IMR-90 (cell line): ENCODE results near the gene PATJ. TPM values are rescaled to one million over a fixed set of nuclear protein-coding genes. Genes with fewer than 3 reads are reported as not detected.

Source experiments
- ATAC-seq: fragments of 200-7000 bp; cut with Tn5 transposase; 2 replicates; pipeline ENCODE4 v1.9.1; 2020; ENCODE audit warnings: low read depth, mild to moderate bottlenecking, moderate library complexity
- BruUV-seq: library from RNA; stranded (reverse); fragments of 400-500 nt; replicated peaks from 2 replicates; lab custom pipeline; 2021; lab: Mats Ljungman, UMichigan
- CTCF ChIA-PET: fragments of 300-600 bp; formaldehyde crosslinking; extraction: SDS; loops from one replicate; lab custom pipeline; 2021; ENCODE audit warnings: antibody characterized with exemption; lab: Yijun Ruan, JAX
- POLR2A ChIA-PET: fragments of 300-600 bp; sonication (Branson Sonifier 250); formaldehyde crosslinking; loops from one replicate; lab custom pipeline; 2022; ENCODE audit warnings: antibody characterized with exemption; ENCODE audit not compliant: unreplicated experiment; lab: Charles Lee
- DNase-seq: peaks from one replicate; pipeline ENCODE4 v3.0.0; 2013
- H2AFZ ChIP-seq: replicated peaks from 2 replicates; pipeline ENCODE3; 2013; ENCODE audit warnings: low read length, mild to moderate bottlenecking; ENCODE audit not compliant: poor library complexity
- H2AK5ac ChIP-seq: 2 replicates; pipeline ENCODE4 v1.6.1; 2013; ENCODE audit warnings: low read depth, low read length, inconsistent platforms
- H2AK9ac ChIP-seq: replicated peaks from 2 replicates; pipeline ENCODE3; 2013; ENCODE audit warnings: mild to moderate bottlenecking, low read depth, low read length, moderate library complexity; ENCODE audit not compliant: poor library complexity
- H2BK120ac ChIP-seq: 2 replicates; pipeline ENCODE4 v1.6.1; 2013; ENCODE audit warnings: low read depth, low read length, inconsistent platforms
- H2BK15ac ChIP-seq: 3 replicates; pipeline ENCODE4 v1.6.1; 2013; ENCODE audit warnings: low read depth, low read length, inconsistent platforms
- H2BK20ac ChIP-seq: 2 replicates; pipeline ENCODE4 v1.6.1; 2013; ENCODE audit warnings: low read depth, mild to moderate bottlenecking, inconsistent platforms, low read length, moderate library complexity
- H2BK5ac ChIP-seq: 2 replicates; pipeline ENCODE4 v1.6.1; 2013; ENCODE audit warnings: mild to moderate bottlenecking, low read depth, low read length, inconsistent platforms; ENCODE audit not compliant: poor library complexity, severe bottlenecking
- H3K14ac ChIP-seq: replicated peaks from 2 replicates; pipeline ENCODE4 v1.6.1; 2013; ENCODE audit warnings: low read depth, low read length, inconsistent platforms
- H3K18ac ChIP-seq: 2 replicates; pipeline ENCODE4 v1.6.1; 2013; ENCODE audit warnings: low read depth, low read length, control low read depth
- H3K23ac ChIP-seq: 2 replicates; pipeline ENCODE4 v1.6.1; 2013; ENCODE audit warnings: low read depth, low read length, inconsistent platforms
- H3K27ac ChIP-seq: 2 replicates; pipeline ENCODE4 v1.5.1; 2013; ENCODE audit warnings: mild to moderate bottlenecking, control low read depth, low read length; ENCODE audit not compliant: insufficient read depth
- H3K27me3 ChIP-seq: 2 replicates; pipeline ENCODE4 v1.6.1; 2013; ENCODE audit warnings: low read length; ENCODE audit not compliant: control insufficient read depth, insufficient read depth
- H3K36me3 ChIP-seq: 2 replicates; pipeline ENCODE4 v1.6.1; 2013; ENCODE audit warnings: low read length, mixed read lengths; ENCODE audit not compliant: control insufficient read depth, insufficient read depth
- H3K4ac ChIP-seq: 2 replicates; pipeline ENCODE4 v1.6.1; 2013; ENCODE audit warnings: low read depth, low read length, inconsistent platforms
- H3K4me1 ChIP-seq: 2 replicates; pipeline ENCODE4 v1.6.1; 2013; ENCODE audit warnings: low read length, mixed read lengths; ENCODE audit not compliant: control insufficient read depth, insufficient read depth
- H3K4me2 ChIP-seq: 2 replicates; pipeline ENCODE4 v1.6.1; 2013; ENCODE audit warnings: low read depth, mild to moderate bottlenecking, control low read depth, low read length, moderate library complexity
- H3K4me3 ChIP-seq: 2 replicates; pipeline ENCODE4 v1.5.1; 2013; ENCODE audit warnings: low read depth, mild to moderate bottlenecking, control low read depth, low read length, moderate library complexity; ENCODE audit not compliant: insufficient read depth
- H3K56ac ChIP-seq: 2 replicates; pipeline ENCODE4 v1.6.1; 2013; ENCODE audit warnings: low read length, inconsistent platforms; ENCODE audit not compliant: insufficient read depth; ENCODE audit errors: extremely low read depth
- H3K79me1 ChIP-seq, 2 experiments: 2 replicates each; pipeline ENCODE4 v1.6.1; 2013; ENCODE audit warnings: low read length in 2 of 2, inconsistent platforms in 1 of 2, low read depth in 1 of 2
- H3K9ac ChIP-seq: 2 replicates; pipeline ENCODE4 v1.6.1; 2013; ENCODE audit warnings: low read depth, low read length, control low read depth
- H3K9me1 ChIP-seq: 2 replicates; pipeline ENCODE4 v1.6.1; 2013; ENCODE audit warnings: low read length, inconsistent platforms; ENCODE audit not compliant: insufficient read depth
- H3K9me3 ChIP-seq: 2 replicates; pipeline ENCODE4 v1.6.1; 2013; ENCODE audit warnings: low read length; ENCODE audit not compliant: control insufficient read depth, insufficient read depth
- H4K20me1 ChIP-seq: 2 replicates; pipeline ENCODE4 v1.6.1; 2013; ENCODE audit warnings: low read length, inconsistent platforms; ENCODE audit not compliant: insufficient read depth
- H4K5ac ChIP-seq: 2 replicates; pipeline ENCODE4 v1.6.1; 2013; ENCODE audit warnings: mild to moderate bottlenecking, low read depth, low read length, control low read depth
- H4K8ac ChIP-seq, 2 experiments: 2 replicates each; pipeline ENCODE4 v1.6.1; 2013; ENCODE audit warnings: low read depth in 2 of 2, low read length in 2 of 2, control low read depth in 1 of 2, inconsistent platforms in 1 of 2
- H4K91ac ChIP-seq: 2 replicates; pipeline ENCODE4 v1.6.1; 2013; ENCODE audit warnings: low read depth, low read length, inconsistent platforms; ENCODE audit not compliant: insufficient read depth
- BHLHE40 ChIP-seq: fragments of 150-350 bp; IDR thresholded peaks from 2 replicates; pipeline ENCODE4 v1.6.1; 2016; ENCODE audit warnings: mild to moderate bottlenecking, low read depth, low read length
- CEBPB ChIP-seq: IDR thresholded peaks from 2 replicates; pipeline ENCODE4 v1.6.1; 2012; ENCODE audit warnings: low read depth, low read length, improper control_type of control experiment
- CHD1 ChIP-seq: IDR thresholded peaks from 2 replicates; pipeline ENCODE4 v1.6.1; 2012; ENCODE audit warnings: low read depth, low read length, improper control_type of control experiment
- FOS ChIP-seq: fragments of 150-350 bp; IDR thresholded peaks from 2 replicates; pipeline ENCODE4 v1.6.1; 2016; ENCODE audit warnings: low read depth, low read length
- MAFK ChIP-seq: IDR thresholded peaks from 2 replicates; pipeline ENCODE4 v1.6.1; 2012; ENCODE audit warnings: low read depth, low read length, improper control_type of control experiment
- MAZ ChIP-seq: IDR thresholded peaks from 2 replicates; pipeline ENCODE4 v1.6.1; 2012; ENCODE audit warnings: low read depth, mild to moderate bottlenecking, low read length, improper control_type of control experiment, moderate library complexity, borderline replicate concordance
- MXI1 ChIP-seq: IDR thresholded peaks from 2 replicates; pipeline ENCODE4 v1.6.1; 2012; ENCODE audit warnings: low read depth, mild to moderate bottlenecking, low read length, moderate library complexity, borderline replicate concordance
- NFE2L2 ChIP-seq: fragments of 150-350 bp; IDR thresholded peaks from 2 replicates; pipeline ENCODE4 v1.6.1; 2016; ENCODE audit warnings: low read depth, mild to moderate bottlenecking, low read length
- POLR2A ChIP-seq: IDR thresholded peaks from 2 replicates; pipeline ENCODE4 v1.6.1; 2012; ENCODE audit warnings: mild to moderate bottlenecking, low read depth, low read length
- RAD21 ChIP-seq: IDR thresholded peaks from 2 replicates; pipeline ENCODE4 v1.6.1; 2012; ENCODE audit warnings: low read length, improper control_type of control experiment
- RCOR1 ChIP-seq: IDR thresholded peaks from 2 replicates; pipeline ENCODE4 v1.6.1; 2012; ENCODE audit warnings: mild to moderate bottlenecking, low read length, improper control_type of control experiment; ENCODE audit not compliant: insufficient replicate concordance
- RFX5 ChIP-seq: IDR thresholded peaks from 2 replicates; pipeline ENCODE4 v1.8.0; 2012; ENCODE audit warnings: low read depth, mild to moderate bottlenecking, low read length, moderate library complexity
- SMC3 ChIP-seq: fragments of 150-350 bp; IDR thresholded peaks from 2 replicates; pipeline ENCODE4 v1.6.1; 2016; ENCODE audit warnings: low read depth, mild to moderate bottlenecking, antibody characterized with exemption, low read length, moderate library complexity
- USF2 ChIP-seq: fragments of 150-350 bp; IDR thresholded peaks from 2 replicates; pipeline ENCODE4 v1.6.1; 2017; ENCODE audit warnings: mild to moderate bottlenecking, antibody characterized with exemption, low read length, low read depth
- WGBS, 2 experiments: methylation state at CpG; one replicate each; pipeline versions ENCODE4 v1.1.5 to v1.1.7; 2013; ENCODE audit warnings: missing lambda C conversion rate in 2 of 2; ENCODE audit not compliant: insufficient read length in 1 of 2; ENCODE audit errors: extremely low coverage in 2 of 2; 5-methylcytosine and 5-hydroxymethylcytosine counted together
- dilution Hi-C: fragments of 300-500 bp; cut with HindIII; formaldehyde crosslinking; loops from one replicate; pipeline ENCODE4 v1.14.3; 2018; ENCODE audit warnings: low sequenced_read_pairs; ENCODE audit not compliant: unreplicated experiment
- in situ Hi-C: fragments of 300-500 bp; cut with MboI; formaldehyde crosslinking; loops from 3 replicates; pipeline ENCODE4 v1.14.3; 2019; ENCODE audit warnings: low sequenced_read_pairs, inconsistent platforms, mixed read lengths
- intact Hi-C: fragments of 100-400 bp; cut with micrococcal nuclease; formaldehyde crosslinking; loops from 2 replicates; pipeline ENCODE4 v1.10.0; 2022
- polyA plus RNA-seq, 3 experiments: library from polyadenylated mRNA; depleted of rRNA; stranded (reverse); fragments of >200 nt; gene quantifications; 2 replicates each; pipeline ENCODE4 v1.2.3, GENCODE V29; 2012; ENCODE audit warnings: low replicate concordance in 1 of 3
- total RNA-seq: library from RNA; depleted of rRNA; stranded (reverse); fragments of >200 nt; gene quantifications from 2 replicates; pipeline ENCODE4 v1.2.3, GENCODE V29; 2012
- TF ChIP-seq, protein P1 (sequence below): conservative IDR thresholded peaks from 2 replicates; pipeline ENCODE4 v1.5.1; 2012; ENCODE audit warnings: mild to moderate bottlenecking, low read depth, low read length, improper control_type of control experiment
- TF ChIP-seq, protein P2 (sequence below): fragments of 150-350 bp; IDR thresholded peaks from 2 replicates; pipeline ENCODE4 v1.6.1; 2016; ENCODE audit warnings: low read depth, mild to moderate bottlenecking, low read length, moderate library complexity, borderline replicate concordance

The PATJ gene
- total and polyA plus RNA-seq, 2 of the 4 experiments (the other 2 are of a cell fraction), result 2.0 to 3.4 TPM

DNA sequence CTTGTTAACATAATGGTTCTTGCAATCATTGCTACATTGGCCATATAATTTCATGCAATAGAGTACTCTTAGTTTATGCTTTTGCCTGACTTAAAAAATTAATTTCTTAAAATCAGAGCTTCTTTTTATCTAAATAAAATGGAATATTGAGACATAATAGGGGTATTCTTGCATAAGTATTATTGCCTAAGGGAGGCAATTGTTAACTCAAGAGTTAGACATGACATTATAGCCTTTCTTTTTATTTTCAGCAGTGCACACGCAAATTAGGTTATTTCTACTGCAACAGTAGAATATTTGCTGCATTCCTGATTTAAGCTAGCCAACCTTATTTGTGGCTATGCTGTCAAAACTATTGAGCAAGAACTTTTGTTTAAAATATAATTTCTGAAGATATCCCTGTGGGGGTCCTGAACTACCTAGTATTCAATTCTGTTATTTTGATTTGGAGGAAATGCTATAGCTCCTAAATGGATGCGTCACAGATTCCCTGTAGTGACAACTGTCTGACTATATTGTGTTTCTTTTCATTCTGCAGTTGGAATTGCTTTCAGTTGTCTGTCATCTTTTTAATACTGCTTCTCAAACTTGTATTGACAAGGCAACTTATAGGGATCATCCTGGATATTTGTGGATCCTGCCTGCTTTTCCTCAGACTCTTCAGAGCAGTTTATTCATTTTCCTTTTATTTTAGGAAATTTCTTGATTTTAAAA is 211.0 kb downstream of the PATJ start:
- no peaks in the 10 kb centered on the region for H3K36me3 ChIP-seq
- no peaks in the 10 kb centered on the region for H3K9me1 ChIP-seq
- no peak for ATAC-seq
- in situ Hi-C loops (no loop called here), intact Hi-C loops (no loop called here), dilution Hi-C loops (no loop called here)
- H3K23ac ChIP-seq, result no peak overlapping the region
- H3K27me3 ChIP-seq, result no peaks in the 10 kb centered on the region
- CTCF ChIA-PET, result interaction anchor here (1.1 kb wide), 1 partner anchor 8 kb away, joined by 3 read pairs; no protein-coding TSS in a partner anchor
- no peak overlapping the region for H3K9ac ChIP-seq
- H4K8ac ChIP-seq, result no peak overlapping the region
- H3K4me2 ChIP-seq, result no peak overlapping the region
- H3K56ac ChIP-seq, result no peak overlapping the region
- no peak overlapping the region for H3K18ac ChIP-seq
- POLR2A ChIA-PET, result no interaction called here
- H3K14ac ChIP-seq, result no peak overlapping the region
- H3K4me1 ChIP-seq, result no peaks in the 10 kb centered on the region
- WGBS, 2 experiments, result no CpG with 5 or more reads among the region's 2 CpGs
- H2BK20ac ChIP-seq, result no peak overlapping the region
- DNase-seq, result no peak
- no peak overlapping the region for H2AFZ ChIP-seq
- H4K5ac ChIP-seq, result no peak overlapping the region
- H3K79me1 ChIP-seq, result no peaks in the 10 kb centered on the region
- TF ChIP-seq FOS, result no peak
- no peak for TF ChIP-seq NFE2L2
- TF ChIP-seq BHLHE40, result no peak
- TF ChIP-seq RFX5, result no peak
- no peak for TF ChIP-seq CHD1
- no peak for TF ChIP-seq MAZ
- TF ChIP-seq RAD21, result no peak
- TF ChIP-seq, protein P1, sequence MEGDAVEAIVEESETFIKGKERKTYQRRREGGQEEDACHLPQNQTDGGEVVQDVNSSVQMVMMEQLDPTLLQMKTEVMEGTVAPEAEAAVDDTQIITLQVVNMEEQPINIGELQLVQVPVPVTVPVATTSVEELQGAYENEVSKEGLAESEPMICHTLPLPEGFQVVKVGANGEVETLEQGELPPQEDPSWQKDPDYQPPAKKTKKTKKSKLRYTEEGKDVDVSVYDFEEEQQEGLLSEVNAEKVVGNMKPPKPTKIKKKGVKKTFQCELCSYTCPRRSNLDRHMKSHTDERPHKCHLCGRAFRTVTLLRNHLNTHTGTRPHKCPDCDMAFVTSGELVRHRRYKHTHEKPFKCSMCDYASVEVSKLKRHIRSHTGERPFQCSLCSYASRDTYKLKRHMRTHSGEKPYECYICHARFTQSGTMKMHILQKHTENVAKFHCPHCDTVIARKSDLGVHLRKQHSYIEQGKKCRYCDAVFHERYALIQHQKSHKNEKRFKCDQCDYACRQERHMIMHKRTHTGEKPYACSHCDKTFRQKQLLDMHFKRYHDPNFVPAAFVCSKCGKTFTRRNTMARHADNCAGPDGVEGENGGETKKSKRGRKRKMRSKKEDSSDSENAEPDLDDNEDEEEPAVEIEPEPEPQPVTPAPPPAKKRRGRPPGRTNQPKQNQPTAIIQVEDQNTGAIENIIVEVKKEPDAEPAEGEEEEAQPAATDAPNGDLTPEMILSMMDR, result no peak
- TF ChIP-seq SMC3, result no peak
- no peak for TF ChIP-seq CEBPB
- TF ChIP-seq MAFK, result no peak
- TF ChIP-seq POLR2A, result no peak
- no peak for TF ChIP-seq USF2
- TF ChIP-seq, protein P2, sequence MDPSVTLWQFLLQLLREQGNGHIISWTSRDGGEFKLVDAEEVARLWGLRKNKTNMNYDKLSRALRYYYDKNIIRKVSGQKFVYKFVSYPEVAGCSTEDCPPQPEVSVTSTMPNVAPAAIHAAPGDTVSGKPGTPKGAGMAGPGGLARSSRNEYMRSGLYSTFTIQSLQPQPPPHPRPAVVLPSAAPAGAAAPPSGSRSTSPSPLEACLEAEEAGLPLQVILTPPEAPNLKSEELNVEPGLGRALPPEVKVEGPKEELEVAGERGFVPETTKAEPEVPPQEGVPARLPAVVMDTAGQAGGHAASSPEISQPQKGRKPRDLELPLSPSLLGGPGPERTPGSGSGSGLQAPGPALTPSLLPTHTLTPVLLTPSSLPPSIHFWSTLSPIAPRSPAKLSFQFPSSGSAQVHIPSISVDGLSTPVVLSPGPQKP, result no peak
- TF ChIP-seq MXI1, result no peak
- TF ChIP-seq RCOR1, result no peak
- no peaks in the 10 kb centered on the region for H3K9me3 ChIP-seq
- no peak overlapping the region for H4K91ac ChIP-seq
- H2BK15ac ChIP-seq, result no peak overlapping the region
- H3K4ac ChIP-seq, result no peak overlapping the region
- H4K20me1 ChIP-seq, result no peaks in the 10 kb centered on the region
- no TSS peak for BruUV-seq
- no peak overlapping the region for H2BK120ac ChIP-seq
- H2AK9ac ChIP-seq, result no peak overlapping the region
- H3K4me3 ChIP-seq, result no peak overlapping the region
- H3K27ac ChIP-seq, result no peak overlapping the region
- no peak overlapping the region for H2AK5ac ChIP-seq
- no peak overlapping the region for H2BK5ac ChIP-seq
